IMR-90 (cell line): ENCODE data around the gene RCAN2. TPM values are rescaled to one million over a fixed set of nuclear protein-coding genes. Genes with fewer than 3 reads are reported as not detected.

Experiments used
- ATAC-seq: fragments of 200-7000 bp; cut with Tn5 transposase; 2 replicates; pipeline ENCODE4 v1.9.1; 2020; ENCODE audit warnings: low read depth, mild to moderate bottlenecking, moderate library complexity
- BruUV-seq: library from RNA; stranded (reverse); fragments of 400-500 nt; replicated peaks from 2 replicates; lab custom pipeline; 2021; lab: Mats Ljungman, UMichigan
- CTCF ChIA-PET: fragments of 300-600 bp; formaldehyde crosslinking; extraction: SDS; loops from one replicate; lab custom pipeline; 2021; ENCODE audit warnings: antibody characterized with exemption; lab: Yijun Ruan, JAX
- POLR2A ChIA-PET: fragments of 300-600 bp; sonication (Branson Sonifier 250); formaldehyde crosslinking; loops from one replicate; lab custom pipeline; 2022; ENCODE audit warnings: antibody characterized with exemption; ENCODE audit not compliant: unreplicated experiment; lab: Charles Lee
- DNase-seq: peaks from one replicate; pipeline ENCODE4 v3.0.0; 2013
- H2AFZ ChIP-seq: replicated peaks from 2 replicates; pipeline ENCODE3; 2013; ENCODE audit warnings: low read length, mild to moderate bottlenecking; ENCODE audit not compliant: poor library complexity
- H2AK5ac ChIP-seq: 2 replicates; pipeline ENCODE4 v1.6.1; 2013; ENCODE audit warnings: low read depth, low read length, inconsistent platforms
- H2AK9ac ChIP-seq: replicated peaks from 2 replicates; pipeline ENCODE3; 2013; ENCODE audit warnings: mild to moderate bottlenecking, low read depth, low read length, moderate library complexity; ENCODE audit not compliant: poor library complexity
- H2BK120ac ChIP-seq: 2 replicates; pipeline ENCODE4 v1.6.1; 2013; ENCODE audit warnings: low read depth, low read length, inconsistent platforms
- H2BK15ac ChIP-seq: 3 replicates; pipeline ENCODE4 v1.6.1; 2013; ENCODE audit warnings: low read depth, low read length, inconsistent platforms
- H2BK20ac ChIP-seq: 2 replicates; pipeline ENCODE4 v1.6.1; 2013; ENCODE audit warnings: low read depth, mild to moderate bottlenecking, inconsistent platforms, low read length, moderate library complexity
- H2BK5ac ChIP-seq: 2 replicates; pipeline ENCODE4 v1.6.1; 2013; ENCODE audit warnings: mild to moderate bottlenecking, low read depth, low read length, inconsistent platforms; ENCODE audit not compliant: poor library complexity, severe bottlenecking
- H3K14ac ChIP-seq: replicated peaks from 2 replicates; pipeline ENCODE4 v1.6.1; 2013; ENCODE audit warnings: low read depth, low read length, inconsistent platforms
- H3K18ac ChIP-seq: 2 replicates; pipeline ENCODE4 v1.6.1; 2013; ENCODE audit warnings: low read depth, low read length, control low read depth
- H3K23ac ChIP-seq: 2 replicates; pipeline ENCODE4 v1.6.1; 2013; ENCODE audit warnings: low read depth, low read length, inconsistent platforms
- H3K27ac ChIP-seq: 2 replicates; pipeline ENCODE4 v1.5.1; 2013; ENCODE audit warnings: mild to moderate bottlenecking, control low read depth, low read length; ENCODE audit not compliant: insufficient read depth
- H3K27me3 ChIP-seq: 2 replicates; pipeline ENCODE4 v1.6.1; 2013; ENCODE audit warnings: low read length; ENCODE audit not compliant: control insufficient read depth, insufficient read depth
- H3K36me3 ChIP-seq: 2 replicates; pipeline ENCODE4 v1.6.1; 2013; ENCODE audit warnings: low read length, mixed read lengths; ENCODE audit not compliant: control insufficient read depth, insufficient read depth
- H3K4ac ChIP-seq: 2 replicates; pipeline ENCODE4 v1.6.1; 2013; ENCODE audit warnings: low read depth, low read length, inconsistent platforms
- H3K4me1 ChIP-seq: 2 replicates; pipeline ENCODE4 v1.6.1; 2013; ENCODE audit warnings: low read length, mixed read lengths; ENCODE audit not compliant: control insufficient read depth, insufficient read depth
- H3K4me2 ChIP-seq: 2 replicates; pipeline ENCODE4 v1.6.1; 2013; ENCODE audit warnings: low read depth, mild to moderate bottlenecking, control low read depth, low read length, moderate library complexity
- H3K4me3 ChIP-seq: 2 replicates; pipeline ENCODE4 v1.5.1; 2013; ENCODE audit warnings: low read depth, mild to moderate bottlenecking, control low read depth, low read length, moderate library complexity; ENCODE audit not compliant: insufficient read depth
- H3K56ac ChIP-seq: 2 replicates; pipeline ENCODE4 v1.6.1; 2013; ENCODE audit warnings: low read length, inconsistent platforms; ENCODE audit not compliant: insufficient read depth; ENCODE audit errors: extremely low read depth
- H3K79me1 ChIP-seq, 2 experiments: 2 replicates each; pipeline ENCODE4 v1.6.1; 2013; ENCODE audit warnings: low read length in 2 of 2, inconsistent platforms in 1 of 2, low read depth in 1 of 2
- H3K9ac ChIP-seq: 2 replicates; pipeline ENCODE4 v1.6.1; 2013; ENCODE audit warnings: low read depth, low read length, control low read depth
- H3K9me1 ChIP-seq: 2 replicates; pipeline ENCODE4 v1.6.1; 2013; ENCODE audit warnings: low read length, inconsistent platforms; ENCODE audit not compliant: insufficient read depth
- H3K9me3 ChIP-seq: 2 replicates; pipeline ENCODE4 v1.6.1; 2013; ENCODE audit warnings: low read length; ENCODE audit not compliant: control insufficient read depth, insufficient read depth
- H4K20me1 ChIP-seq: 2 replicates; pipeline ENCODE4 v1.6.1; 2013; ENCODE audit warnings: low read length, inconsistent platforms; ENCODE audit not compliant: insufficient read depth
- H4K5ac ChIP-seq: 2 replicates; pipeline ENCODE4 v1.6.1; 2013; ENCODE audit warnings: mild to moderate bottlenecking, low read depth, low read length, control low read depth
- H4K8ac ChIP-seq, 2 experiments: 2 replicates each; pipeline ENCODE4 v1.6.1; 2013; ENCODE audit warnings: low read depth in 2 of 2, low read length in 2 of 2, control low read depth in 1 of 2, inconsistent platforms in 1 of 2
- H4K91ac ChIP-seq: 2 replicates; pipeline ENCODE4 v1.6.1; 2013; ENCODE audit warnings: low read depth, low read length, inconsistent platforms; ENCODE audit not compliant: insufficient read depth
- BHLHE40 ChIP-seq: fragments of 150-350 bp; IDR thresholded peaks from 2 replicates; pipeline ENCODE4 v1.6.1; 2016; ENCODE audit warnings: mild to moderate bottlenecking, low read depth, low read length
- CEBPB ChIP-seq: IDR thresholded peaks from 2 replicates; pipeline ENCODE4 v1.6.1; 2012; ENCODE audit warnings: low read depth, low read length, improper control_type of control experiment
- FOS ChIP-seq: fragments of 150-350 bp; IDR thresholded peaks from 2 replicates; pipeline ENCODE4 v1.6.1; 2016; ENCODE audit warnings: low read depth, low read length
- MAFK ChIP-seq: IDR thresholded peaks from 2 replicates; pipeline ENCODE4 v1.6.1; 2012; ENCODE audit warnings: low read depth, low read length, improper control_type of control experiment
- MAZ ChIP-seq: IDR thresholded peaks from 2 replicates; pipeline ENCODE4 v1.6.1; 2012; ENCODE audit warnings: low read depth, mild to moderate bottlenecking, low read length, improper control_type of control experiment, moderate library complexity, borderline replicate concordance
- MXI1 ChIP-seq: IDR thresholded peaks from 2 replicates; pipeline ENCODE4 v1.6.1; 2012; ENCODE audit warnings: low read depth, mild to moderate bottlenecking, low read length, moderate library complexity, borderline replicate concordance
- POLR2A ChIP-seq: IDR thresholded peaks from 2 replicates; pipeline ENCODE4 v1.6.1; 2012; ENCODE audit warnings: mild to moderate bottlenecking, low read depth, low read length
- RAD21 ChIP-seq: IDR thresholded peaks from 2 replicates; pipeline ENCODE4 v1.6.1; 2012; ENCODE audit warnings: low read length, improper control_type of control experiment
- RCOR1 ChIP-seq: IDR thresholded peaks from 2 replicates; pipeline ENCODE4 v1.6.1; 2012; ENCODE audit warnings: mild to moderate bottlenecking, low read length, improper control_type of control experiment; ENCODE audit not compliant: insufficient replicate concordance
- RFX5 ChIP-seq: IDR thresholded peaks from 2 replicates; pipeline ENCODE4 v1.8.0; 2012; ENCODE audit warnings: low read depth, mild to moderate bottlenecking, low read length, moderate library complexity
- SMC3 ChIP-seq: fragments of 150-350 bp; IDR thresholded peaks from 2 replicates; pipeline ENCODE4 v1.6.1; 2016; ENCODE audit warnings: low read depth, mild to moderate bottlenecking, antibody characterized with exemption, low read length, moderate library complexity
- WGBS, 2 experiments: methylation state at CpG; one replicate each; pipeline versions ENCODE4 v1.1.5 to v1.1.7; 2013; ENCODE audit warnings: missing lambda C conversion rate in 2 of 2; ENCODE audit not compliant: insufficient read length in 1 of 2; ENCODE audit errors: extremely low coverage in 2 of 2; 5-methylcytosine and 5-hydroxymethylcytosine counted together
- dilution Hi-C: fragments of 300-500 bp; cut with HindIII; formaldehyde crosslinking; loops from one replicate; pipeline ENCODE4 v1.14.3; 2018; ENCODE audit warnings: low sequenced_read_pairs; ENCODE audit not compliant: unreplicated experiment
- in situ Hi-C: fragments of 300-500 bp; cut with MboI; formaldehyde crosslinking; loops from 3 replicates; pipeline ENCODE4 v1.14.3; 2019; ENCODE audit warnings: low sequenced_read_pairs, inconsistent platforms, mixed read lengths
- intact Hi-C: fragments of 100-400 bp; cut with micrococcal nuclease; formaldehyde crosslinking; loops from 2 replicates; pipeline ENCODE4 v1.10.0; 2022
- polyA plus RNA-seq, 3 experiments: library from polyadenylated mRNA; depleted of rRNA; stranded (reverse); fragments of >200 nt; gene quantifications; 2 replicates each; pipeline ENCODE4 v1.2.3, GENCODE V29; 2012; ENCODE audit warnings: low replicate concordance in 1 of 3
- total RNA-seq: library from RNA; depleted of rRNA; stranded (reverse); fragments of >200 nt; gene quantifications from 2 replicates; pipeline ENCODE4 v1.2.3, GENCODE V29; 2012
- TF ChIP-seq, protein P1 (sequence below): fragments of 150-350 bp; IDR thresholded peaks from 2 replicates; pipeline ENCODE4 v1.6.1; 2017; ENCODE audit warnings: mild to moderate bottlenecking, antibody characterized with exemption, low read length, low read depth
- TF ChIP-seq, protein P2 (sequence below): fragments of 150-350 bp; IDR thresholded peaks from 2 replicates; pipeline ENCODE4 v1.6.1; 2016; ENCODE audit warnings: low read depth, mild to moderate bottlenecking, low read length, moderate library complexity, borderline replicate concordance

The RCAN2 gene
- total and polyA plus RNA-seq, 2 of the 4 experiments (the other 2 are of a cell fraction): 1.3 to 1.8 TPM

DNA sequence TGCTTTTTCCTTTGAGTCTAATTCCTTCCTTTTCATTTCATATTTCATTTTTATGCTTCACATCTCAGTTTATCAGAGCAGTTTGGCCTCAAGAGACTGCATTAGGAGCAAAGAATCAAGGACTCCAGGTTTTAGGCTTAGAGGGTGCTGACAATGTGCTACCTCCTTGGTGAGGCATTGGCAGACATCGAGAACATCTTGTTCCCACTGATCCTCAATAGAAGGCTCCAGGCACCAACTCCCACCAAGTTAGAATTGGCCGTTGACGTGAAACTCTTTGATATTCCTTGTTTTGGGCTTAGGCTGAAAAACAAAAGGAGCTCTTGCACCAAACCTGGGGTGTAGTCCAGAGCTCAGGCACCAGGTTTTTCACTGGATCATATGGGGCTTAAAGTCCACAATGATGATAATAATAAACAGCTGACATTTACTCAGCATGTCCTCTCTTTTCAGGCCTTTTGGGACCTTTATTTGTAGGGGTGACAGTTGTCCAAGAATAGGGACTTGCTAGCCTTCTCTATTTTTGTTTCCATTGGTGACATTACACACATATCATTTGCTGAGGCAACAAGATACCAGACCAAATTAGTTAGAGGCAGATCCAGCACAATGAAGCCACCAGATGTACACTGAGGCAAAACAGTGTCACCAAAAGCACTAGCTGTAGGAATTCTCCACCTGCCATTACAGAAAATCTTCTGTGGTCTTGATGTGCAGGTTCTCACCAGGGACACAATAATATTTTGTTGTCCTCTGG, 239.5 kb downstream of the RCAN2 start:
- Histone ChIP-seq H3K27ac (no peak overlapping the region), H3K4me3 (no peak overlapping the region), H4K8ac (no peak overlapping the region), H3K36me3 (no peaks in the 10 kb centered on the region), H2AK9ac (no peak overlapping the region), H2BK20ac (no peak overlapping the region), H3K4me2 (no peak overlapping the region), H4K5ac (no peak overlapping the region), H4K91ac (no peak overlapping the region), H3K79me1 (no peaks in the 10 kb centered on the region), H3K9me1 (no peaks in the 10 kb centered on the region), H3K27me3 (no peaks in the 10 kb centered on the region), H2BK5ac (no peak overlapping the region), H3K56ac (no peak overlapping the region), H4K20me1 (no peaks in the 10 kb centered on the region), H3K9ac (no peak overlapping the region), H3K9me3 (no peaks in the 10 kb centered on the region), H2AFZ (no peak overlapping the region), H3K18ac (no peak overlapping the region), H3K23ac (no peak overlapping the region), H2AK5ac (no peak overlapping the region), H3K4me1 (no peaks in the 10 kb centered on the region), H3K4ac (no peak overlapping the region), H2BK15ac (no peak overlapping the region), H3K14ac (no peak overlapping the region), H2BK120ac (no peak overlapping the region)
- no TSS peak for BruUV-seq
- dilution Hi-C loops: no loop called here
- in situ Hi-C loops: no loop called here
- DNase-seq (no peak), ATAC-seq (no peak)
- 80% methylated on average over 1 of the region's 3 CpGs; no CpG with 5 or more reads in 1 of the 2 experiments for WGBS, 2 experiments
- intact Hi-C loops: no loop called here
- POLR2A ChIA-PET: no interaction called here
- TF ChIP-seq CEBPB (no peak), FOS (no peak), MAFK (no peak), MAZ (no peak), RAD21 (no peak), BHLHE40 (no peak), POLR2A (no peak), RCOR1 (no peak), RFX5 (no peak), SMC3 (no peak), MXI1 (no peak)
- TF ChIP-seq, protein P1, sequence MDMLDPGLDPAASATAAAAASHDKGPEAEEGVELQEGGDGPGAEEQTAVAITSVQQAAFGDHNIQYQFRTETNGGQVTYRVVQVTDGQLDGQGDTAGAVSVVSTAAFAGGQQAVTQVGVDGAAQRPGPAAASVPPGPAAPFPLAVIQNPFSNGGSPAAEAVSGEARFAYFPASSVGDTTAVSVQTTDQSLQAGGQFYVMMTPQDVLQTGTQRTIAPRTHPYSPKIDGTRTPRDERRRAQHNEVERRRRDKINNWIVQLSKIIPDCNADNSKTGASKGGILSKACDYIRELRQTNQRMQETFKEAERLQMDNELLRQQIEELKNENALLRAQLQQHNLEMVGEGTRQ: no peak
- TF ChIP-seq, protein P2, sequence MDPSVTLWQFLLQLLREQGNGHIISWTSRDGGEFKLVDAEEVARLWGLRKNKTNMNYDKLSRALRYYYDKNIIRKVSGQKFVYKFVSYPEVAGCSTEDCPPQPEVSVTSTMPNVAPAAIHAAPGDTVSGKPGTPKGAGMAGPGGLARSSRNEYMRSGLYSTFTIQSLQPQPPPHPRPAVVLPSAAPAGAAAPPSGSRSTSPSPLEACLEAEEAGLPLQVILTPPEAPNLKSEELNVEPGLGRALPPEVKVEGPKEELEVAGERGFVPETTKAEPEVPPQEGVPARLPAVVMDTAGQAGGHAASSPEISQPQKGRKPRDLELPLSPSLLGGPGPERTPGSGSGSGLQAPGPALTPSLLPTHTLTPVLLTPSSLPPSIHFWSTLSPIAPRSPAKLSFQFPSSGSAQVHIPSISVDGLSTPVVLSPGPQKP: no peak
- CTCF ChIA-PET: no interaction called here
